ENCODE data around the gene C5AR2.
"Not testable (repeated sequence)": the region's sequence is repeated elsewhere in the genome, so short reads cannot be mapped to it uniquely, and the experiment has no call there.

Gene C5AR2

DNA sequence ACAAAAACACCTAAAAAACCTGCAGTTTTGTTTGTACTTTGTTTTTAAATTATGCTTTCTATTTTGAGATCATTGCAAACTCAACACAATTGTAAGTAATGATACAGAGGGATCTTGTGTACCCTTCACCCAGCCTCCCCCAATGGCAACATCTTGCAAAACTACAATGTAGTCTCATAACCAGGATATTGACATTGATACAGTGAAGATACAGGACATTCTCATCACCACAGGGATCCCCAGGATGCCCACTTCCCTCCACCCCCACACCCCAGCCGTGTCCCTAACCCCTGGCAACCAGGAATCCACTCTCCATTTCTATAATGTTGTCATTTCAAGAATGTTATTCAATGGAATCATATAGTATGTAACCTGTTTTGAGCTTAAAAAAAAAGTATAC lies 10.3 kb upstream of the C5AR2 start:
- peak overlapping the region in 1 of 21 experiments; percentile 12 for H3K27ac ChIP-seq
- no peak overlapping the region for H3K4me3 ChIP-seq

DNA sequence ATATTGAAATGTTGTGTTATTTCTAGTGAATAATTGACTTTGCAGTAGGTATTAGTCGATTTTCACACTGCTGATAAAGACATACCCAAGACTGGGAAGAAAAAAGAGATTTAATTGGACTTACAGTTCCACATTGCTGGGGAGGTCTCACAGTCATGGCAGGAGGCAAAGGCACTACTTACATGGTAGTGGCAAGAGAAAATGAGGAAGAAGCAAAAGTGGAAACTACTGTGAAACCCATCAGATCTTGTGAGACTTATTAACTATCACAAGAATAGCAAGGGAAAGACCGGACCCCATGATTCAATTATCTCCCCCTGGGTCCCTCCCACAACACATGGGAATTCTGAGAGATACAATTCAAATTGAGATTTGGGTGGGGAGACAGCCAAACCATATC lies 9.9 kb upstream of the C5AR2 start:
- Histone ChIP-seq H3K27ac (peak overlapping the region in 2 of 21 experiments; percentile 12 to 14), H3K4me3 (no peak overlapping the region)

GRCh38 chr19:47323409-47323808 lies 8.6 kb upstream of the C5AR2 start:
- H3K27ac ChIP-seq: peak overlapping the region in 4 of 21 experiments; percentile 16 to 76 (median 55)

GRCh38 chr19:47323872-47324271 lies 8.1 kb upstream of the C5AR2 start:
- peak overlapping the region in 11 of 21 experiments; percentile 4 to 76 (median 46) for H3K27ac ChIP-seq
- H3K4me3 ChIP-seq: no peak overlapping the region

More at GRCh38 chr19:47323409-47323808, 8.6 kb upstream of the C5AR2 start:
- peak overlapping the region in 1 of 7 experiments; percentile 3 for H3K4me3 ChIP-seq

DNA sequence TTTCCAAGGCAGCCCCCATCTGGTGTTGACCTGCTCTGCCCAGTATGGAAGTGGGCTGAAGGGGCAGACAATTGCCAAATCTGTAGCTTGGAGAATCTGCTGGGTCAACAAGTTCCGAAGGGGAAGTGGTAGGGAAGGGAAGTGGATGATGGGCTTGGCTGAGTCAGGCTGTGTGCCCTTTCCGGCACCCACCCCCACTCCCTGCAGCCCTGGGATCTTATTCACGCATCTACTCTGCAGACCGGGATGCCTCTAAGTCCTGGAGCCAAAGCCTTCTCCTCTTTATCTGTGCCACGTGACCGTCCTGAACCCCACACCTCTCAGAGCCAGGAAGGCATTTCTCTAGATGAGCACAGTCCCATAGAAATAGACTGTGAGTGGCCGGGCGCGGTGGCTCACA lies 7.5 kb upstream of the C5AR2 start:
- Histone ChIP-seq H3K4me3 (no peak overlapping the region), H3K27ac (peak overlapping the region in 8 of 21 experiments; percentile 4 to 76 (median 54))

- H3K27ac ChIP-seq: peak overlapping the region in 13 of 21 experiments; percentile 1 to 84 (median 44)
- no peak overlapping the region for H3K4me3 ChIP-seq
Measured at GRCh38 chr19:47330466-47330869, 1.5 kb upstream of the C5AR2 start.

GRCh38 chr19:47331490-47331889 lies 485 bp upstream of the C5AR2 start:
- Histone ChIP-seq H3K27ac (peak overlapping the region in 11 of 21 experiments; percentile 1 to 72 (median 26)), H3K4me3 (no peak overlapping the region)

DNA sequence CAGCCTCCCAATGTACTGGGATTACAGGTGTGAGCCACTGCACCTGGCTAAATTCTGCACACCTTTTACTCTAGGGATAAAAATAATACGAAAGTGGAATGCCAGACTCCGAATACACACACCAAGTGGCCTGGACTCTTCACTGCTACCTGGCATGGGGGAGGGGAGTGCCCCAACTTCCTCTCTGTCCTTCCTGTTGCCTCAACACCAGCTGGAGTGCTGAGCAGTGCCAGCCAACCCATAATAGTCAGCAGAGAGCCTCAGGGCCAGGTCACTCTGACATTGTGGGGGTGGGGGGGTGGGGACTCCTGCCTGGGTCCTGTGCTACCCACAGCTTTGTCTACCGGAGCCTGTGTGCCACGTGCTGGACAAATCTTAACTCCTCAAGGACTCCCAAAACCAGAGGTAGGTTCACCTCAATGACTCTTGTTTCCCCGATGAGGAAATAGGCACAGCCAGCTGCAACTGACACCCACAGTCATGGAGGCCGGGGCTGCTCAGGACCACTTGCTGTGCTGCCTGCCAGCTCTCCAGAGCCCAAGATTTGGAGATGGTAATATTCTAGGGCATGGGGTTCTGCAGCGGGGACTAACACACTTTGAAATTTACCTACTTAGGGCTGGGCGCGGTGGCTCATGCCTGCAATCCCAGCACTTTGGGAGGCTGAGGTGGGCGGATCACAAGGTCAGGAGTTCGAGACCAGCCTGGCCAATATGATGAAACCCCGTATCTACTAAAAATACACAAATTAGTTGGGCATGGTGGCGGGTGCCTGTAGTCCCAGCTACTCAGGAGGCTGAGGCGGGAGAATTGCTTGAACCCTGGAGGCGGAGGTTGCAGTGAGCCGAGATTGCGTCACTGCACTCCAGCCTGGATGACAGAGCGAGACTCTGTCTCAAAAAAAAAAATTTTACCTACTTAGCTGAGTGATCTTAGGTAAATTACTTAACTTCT lies 5.1 kb downstream of the C5AR2 start:
- H3K4me3 ChIP-seq: not testable (repeated sequence)
- peak overlapping the region in 5 of 21 experiments; percentile 6 to 55 (median 10) for H3K27ac ChIP-seq

- no peak overlapping the region for H3K4me3 ChIP-seq
- no peak overlapping the region for H3K27ac ChIP-seq
Measured at GRCh38 chr19:47339196-47339880, 7.4 kb downstream of the C5AR2 start.

- Histone ChIP-seq H3K4me3 (no peak overlapping the region), H3K27ac (no peak overlapping the region)
Measured at GRCh38 chr19:47340477-47341208, 8.7 kb downstream of the C5AR2 start.

- Histone ChIP-seq H3K4me3 (no peak overlapping the region), H3K27ac (no peak overlapping the region)
Measured at GRCh38 chr19:47341734-47342133, 9.8 kb downstream of the C5AR2 start.

DNA sequence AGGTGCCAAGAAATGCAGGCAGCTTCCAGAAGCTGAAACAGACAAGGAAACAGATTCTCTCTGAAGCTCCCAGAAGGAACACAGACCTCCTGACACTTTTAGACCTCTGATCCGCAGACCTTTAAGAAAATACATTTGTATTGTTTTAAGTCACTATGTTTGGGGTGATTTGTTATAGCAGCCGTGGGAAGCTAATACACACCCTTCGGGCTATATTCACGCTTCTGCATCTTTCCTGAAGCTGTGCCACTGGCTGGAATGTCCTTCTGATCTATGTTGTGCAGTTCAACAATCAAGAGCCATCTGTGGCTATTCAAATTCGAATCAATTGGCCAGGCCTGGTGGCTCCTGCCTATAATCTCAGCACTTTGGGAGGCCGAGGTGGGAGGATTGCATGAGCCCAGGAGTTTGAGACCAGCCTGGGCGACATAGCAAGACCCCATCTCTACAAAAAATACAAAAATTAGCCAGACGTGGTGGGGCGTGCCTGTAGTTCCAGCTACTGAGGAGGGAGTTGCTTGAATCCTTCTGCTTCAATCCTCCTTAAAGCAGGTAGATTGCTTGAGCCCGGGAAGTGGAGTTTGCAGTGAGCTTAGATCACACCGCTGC lies 11.3 kb downstream of the C5AR2 start:
- H3K4me3 ChIP-seq: no peak overlapping the region
- no peak overlapping the region for H3K27ac ChIP-seq

GRCh38 chr19:47344425-47344824 lies 12.4 kb downstream of the C5AR2 start:
- Histone ChIP-seq H3K27ac (no peak overlapping the region), H3K4me3 (no peak overlapping the region)

DNA sequence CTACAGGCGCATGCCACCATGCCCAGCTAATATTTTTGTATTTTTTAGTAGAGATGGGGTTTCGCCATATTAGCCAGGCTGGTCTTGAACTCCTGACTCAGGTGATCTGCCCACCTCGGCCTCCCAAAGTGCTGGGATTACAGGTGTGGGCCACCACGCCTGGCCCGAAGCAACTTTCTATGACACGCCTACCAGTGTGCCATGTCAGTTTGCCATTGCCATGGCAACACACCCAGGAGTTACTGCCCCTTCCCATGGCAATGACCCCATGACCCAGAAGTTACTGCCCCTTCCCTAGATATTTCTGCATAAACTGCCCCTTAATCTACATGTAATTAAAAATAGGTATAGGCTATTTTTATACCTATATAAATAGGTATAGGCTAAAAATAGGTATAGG lies 14.0 kb downstream of the C5AR2 start:
- H3K4me3 ChIP-seq, H3K27ac ChIP-seq: not testable (repeated sequence)

DNA sequence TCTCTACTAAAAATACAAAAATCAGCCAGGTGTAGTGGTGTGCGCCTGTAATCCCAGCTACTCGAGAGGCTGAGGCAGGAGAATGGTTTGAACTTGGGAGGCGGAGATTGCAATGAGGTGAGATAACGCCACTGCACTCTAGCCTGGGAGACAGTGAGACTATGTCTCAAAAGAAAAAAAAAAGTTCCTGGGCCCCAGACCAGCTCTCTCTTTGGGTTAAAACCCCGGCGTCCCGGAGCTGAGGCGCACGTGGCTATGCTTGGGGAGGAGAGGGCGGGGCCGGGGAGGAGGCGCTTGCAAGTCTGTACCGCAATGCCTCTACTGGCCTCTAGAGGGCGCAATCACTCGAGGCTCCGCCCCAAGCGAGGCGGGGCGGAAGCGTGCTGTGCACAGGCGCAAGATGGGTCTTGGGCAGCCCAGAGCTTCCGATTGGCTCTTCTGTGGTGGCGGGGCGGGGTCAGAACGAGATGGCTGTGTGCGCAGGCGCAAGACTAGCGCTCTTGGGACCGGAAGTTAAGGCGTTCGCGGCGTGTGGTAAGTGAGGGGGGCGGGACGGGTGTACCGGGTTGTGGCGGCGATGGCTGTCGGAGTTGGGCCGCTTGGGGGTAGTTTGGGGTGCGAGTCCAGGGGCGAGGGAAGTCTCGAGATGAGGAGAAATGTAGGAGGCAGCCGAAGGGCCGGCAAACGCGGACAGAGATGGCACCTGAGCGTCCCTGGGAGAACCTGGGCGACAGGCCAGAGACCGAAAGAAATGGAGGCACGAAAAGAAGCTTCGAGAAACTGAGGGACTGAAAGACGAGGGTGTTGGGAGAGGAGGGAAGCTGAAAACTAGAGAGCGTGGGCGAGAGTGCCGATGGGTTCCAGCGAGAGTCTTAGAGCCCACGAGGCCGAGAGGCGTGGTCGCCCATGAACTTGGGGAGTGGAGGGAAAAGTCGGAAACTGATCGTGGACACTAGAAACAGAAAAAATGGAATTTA lies 17.1 kb downstream of the C5AR2 start, which contains the start of gene DHX34:
TSS of gene DHX34 (plus strand) at position 497 of the 977 bp plus-strand sequence. CDS start 3,716 bp downstream, outside the sequence.
- H3K4me3 ChIP-seq: peak within 1 kb of the TSS; percentile 54 to 94 (median 77)
- peak within 1 kb of the TSS; percentile 60 to 93 (median 85) for H3K27ac ChIP-seq

DNA sequence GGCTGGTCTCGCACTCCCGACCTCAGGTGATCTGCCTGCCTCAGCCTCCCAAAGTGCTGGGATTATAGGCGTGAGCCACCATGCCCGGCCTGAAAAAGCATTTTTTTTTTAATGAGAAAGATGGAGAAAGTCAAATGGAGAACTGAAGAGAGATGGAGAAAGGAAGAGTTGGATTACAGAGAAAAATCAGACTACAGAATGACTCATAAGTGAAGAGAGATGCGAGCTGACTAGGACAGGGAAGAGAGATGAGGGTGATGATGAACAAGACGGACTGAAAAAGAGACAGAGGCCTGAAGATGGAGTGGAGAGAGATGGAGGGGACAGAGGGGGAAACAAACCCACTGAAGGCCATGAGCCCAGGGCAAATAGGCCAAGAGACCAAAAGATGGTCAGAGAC lies 18.7 kb downstream of the C5AR2 start:
- Histone ChIP-seq H3K27ac (peak overlapping the region in 1 of 21 experiments; percentile 21), H3K4me3 (no peak overlapping the region)

- Histone ChIP-seq H3K27ac (peak overlapping the region in 2 of 21 experiments; percentile 8 to 16), H3K4me3 (no peak overlapping the region)
Measured at GRCh38 chr19:47351548-47351947, 19.6 kb downstream of the C5AR2 start.

DNA sequence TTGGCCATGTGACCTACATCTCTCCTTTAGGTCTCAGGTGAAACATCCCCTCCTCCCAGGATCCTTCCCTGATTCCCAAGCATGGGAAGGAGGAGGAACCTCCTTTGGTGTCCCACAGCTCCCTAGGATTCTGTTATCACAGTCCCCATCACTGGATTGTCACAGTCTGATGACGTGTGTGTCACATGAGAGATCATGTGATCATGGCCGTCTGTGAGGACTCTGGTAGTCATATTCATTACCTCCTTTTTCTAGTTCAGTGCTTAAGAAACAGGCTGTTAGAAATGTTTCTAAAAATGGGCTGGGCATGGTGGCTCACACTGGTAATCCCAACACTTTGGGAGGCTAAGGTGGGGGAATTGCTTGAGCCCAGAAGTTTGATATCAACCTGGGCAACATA lies 20.1 kb downstream of the C5AR2 start:
- H3K27ac ChIP-seq: no peak overlapping the region
- H3K4me3 ChIP-seq: no peak overlapping the region
